HEK293 (cell line): ENCODE measurements around the gene CYP4F8.

Experiments
- CTCF ChIP-seq: fragments of 450-650 bp; formaldehyde crosslinking; IDR thresholded peaks from 2 replicates; pipeline ENCODE4 v1.5.1; 2016; ENCODE audit warnings: missing biosample characterization, missing genetic modification characterization
- ELK4 ChIP-seq: IDR thresholded peaks from 2 replicates; pipeline ENCODE4 v1.6.1; 2011; ENCODE audit warnings: mild to moderate bottlenecking, low read depth, low read length, borderline replicate concordance
- KLF8 ChIP-seq: fragments of 450-650 bp; formaldehyde crosslinking; IDR thresholded peaks from 2 replicates; pipeline ENCODE4 v1.5.1; 2016; ENCODE audit warnings: missing biosample characterization, missing genetic modification characterization
- RBAK ChIP-seq: fragments of 450-650 bp; formaldehyde crosslinking; IDR thresholded peaks from 2 replicates; pipeline ENCODE4 v1.5.1; 2016; ENCODE audit warnings: missing biosample characterization, missing genetic modification characterization
- YY1 ChIP-seq: fragments of 450-650 bp; formaldehyde crosslinking; IDR thresholded peaks from 2 replicates; pipeline ENCODE4 v1.5.1; 2018; ENCODE audit warnings: missing biosample characterization, missing genetic modification characterization
- ZNF16 ChIP-seq: fragments of 450-650 bp; formaldehyde crosslinking; IDR thresholded peaks from 2 replicates; pipeline ENCODE4 v1.5.1; 2016; ENCODE audit warnings: low read depth, missing biosample characterization, missing genetic modification characterization
- ZNF184 ChIP-seq: fragments of 450-650 bp; IDR thresholded peaks from 2 replicates; pipeline ENCODE4 v1.5.1; 2018; ENCODE audit warnings: missing biosample characterization, mild to moderate bottlenecking, missing genetic modification characterization
- ZNF23 ChIP-seq: fragments of 450-650 bp; formaldehyde crosslinking; IDR thresholded peaks from 2 replicates; pipeline ENCODE4 v1.5.1; 2016; ENCODE audit warnings: missing biosample characterization, missing genetic modification characterization, borderline replicate concordance
- ZNF280D ChIP-seq: fragments of 450-650 bp; formaldehyde crosslinking; IDR thresholded peaks from 2 replicates; pipeline ENCODE4 v1.5.1; 2016; ENCODE audit warnings: missing biosample characterization, missing genetic modification characterization
- ZNF302 ChIP-seq: fragments of 450-650 bp; formaldehyde crosslinking; IDR thresholded peaks from 2 replicates; pipeline ENCODE4 v1.5.1; 2016; ENCODE audit warnings: missing biosample characterization, missing genetic modification characterization, low read depth
- ZNF510 ChIP-seq: fragments of 450-650 bp; formaldehyde crosslinking; IDR thresholded peaks from 2 replicates; pipeline ENCODE4 v1.5.1; 2018; ENCODE audit warnings: mild to moderate bottlenecking, missing genetic modification characterization, missing biosample characterization; ENCODE audit not compliant: insufficient replicate concordance
- ZNF600 ChIP-seq: fragments of 450-650 bp; formaldehyde crosslinking; IDR thresholded peaks from 2 replicates; pipeline ENCODE4 v1.5.1; 2016; ENCODE audit warnings: missing biosample characterization, missing genetic modification characterization

GRCh38 chr19:15672580-15673175 lies 57.7 kb downstream of the CYP4F8 start, which contains the start of gene CYP4F12:
- TF ChIP-seq ZNF600 (tag by site-specific recombination) (no peak), KLF8 (tag by site-specific recombination) (no peak), ZNF510 (tag by site-specific recombination) (no peak), ZNF184 (tag by site-specific recombination) (no peak), CTCF (tag by site-specific recombination) (no peak), ZNF302 (tag by site-specific recombination) (no peak), YY1 (tag by site-specific recombination) (no peak), ZNF280D (tag by site-specific recombination) (no peak), RBAK (tag by site-specific recombination) (no peak), ELK4 (no peak), ZNF16 (tag by site-specific recombination) (no peak), ZNF23 (tag by site-specific recombination) (no peak)
